Naive thymus-derived CD4-positive, alpha-beta T cell (primary cell): ENCODE results near the gene TRPC4. TPM values are rescaled to one million over a fixed set of nuclear protein-coding genes. Genes with fewer than 3 reads are reported as not detected.

Experiments
- ATAC-seq: fragments of 150-1000 bp; cut with Tn5 transposase; 2 replicates; pipeline ENCODE4 v1.10.0; 2021; ENCODE audit warnings: mild to moderate bottlenecking, moderate library complexity
- CTCF ChIA-PET: fragments of 350-600 bp; sonication (Branson Sonifier 250); formaldehyde crosslinking; loops from one replicate; lab custom pipeline; 2021; ENCODE audit warnings: antibody characterized with exemption; lab: Charles Lee
- POLR2A ChIA-PET: fragments of 350-600 bp; sonication (Branson Sonifier 250); formaldehyde crosslinking; loops from one replicate; lab custom pipeline; 2021; ENCODE audit warnings: antibody characterized with exemption, inconsistent platforms; lab: Charles Lee
- DNase-seq, 9 donors: peaks; one replicate each; pipeline versions ENCODE4 v3.0.0 to v3.0.0-alpha.2; 2020 to 2022; ENCODE audit warnings: mixed read lengths in 1 of 9
- H3K27ac ChIP-seq: one replicate; pipeline ENCODE4 v1.7.0; 2013; ENCODE audit warnings: mild to moderate bottlenecking, low read depth, low read length, moderate library complexity
- H3K27me3 ChIP-seq, 2 donors: one replicate each; pipeline ENCODE4 v1.7.0; 2013; ENCODE audit warnings: low read length in 2 of 2, mild to moderate bottlenecking in 2 of 2, moderate library complexity in 2 of 2; ENCODE audit not compliant: control insufficient read depth in 2 of 2, insufficient read depth in 2 of 2
- H3K36me3 ChIP-seq, 3 experiments: 1 replicate in 2 of 3; 2 replicates in 1 of 3; pipeline ENCODE4 v1.7.0; 2013; ENCODE audit warnings: low read length in 3 of 3, mild to moderate bottlenecking in 3 of 3, moderate library complexity in 1 of 3; ENCODE audit not compliant: insufficient read depth in 3 of 3, control insufficient read depth in 2 of 3
- H3K4me1 ChIP-seq, 2 donors: one replicate each; pipeline ENCODE4 v1.7.0; 2013; ENCODE audit warnings: low read length in 2 of 2, mild to moderate bottlenecking in 2 of 2, moderate library complexity in 1 of 2; ENCODE audit not compliant: control insufficient read depth in 2 of 2, insufficient read depth in 2 of 2
- H3K4me3 ChIP-seq: 2 replicates; pipeline ENCODE4 v1.7.0; 2013; ENCODE audit warnings: mild to moderate bottlenecking, low read length
- H3K9me3 ChIP-seq, 3 experiments: 1 replicate in 2 of 3; 2 replicates in 1 of 3; pipeline ENCODE4 v1.7.0; 2013; ENCODE audit warnings: low read length in 3 of 3; ENCODE audit not compliant: control insufficient read depth in 2 of 3
- H3K27ac Mint-ChIP-seq, 9 donors: one replicate each; pipeline ENCODE4 v1.8.0; 2020 to 2022; ENCODE audit warnings: mixed read lengths in 9 of 9, mild to moderate bottlenecking in 8 of 9, moderate library complexity in 5 of 9, inconsistent platforms in 2 of 9
- H3K27me3 Mint-ChIP-seq, 5 donors: one replicate each; pipeline ENCODE4 v1.8.0; 2021 to 2022; ENCODE audit warnings: mixed read lengths in 5 of 5, mild to moderate bottlenecking in 1 of 5
- H3K36me3 Mint-ChIP-seq, 5 donors: one replicate each; pipeline ENCODE4 v1.8.0; 2020 to 2022; ENCODE audit warnings: mixed read lengths in 5 of 5, mild to moderate bottlenecking in 3 of 5, inconsistent platforms in 1 of 5
- H3K4me1 Mint-ChIP-seq, 7 donors: one replicate each; pipeline ENCODE4 v1.8.0; 2020 to 2022; ENCODE audit warnings: mixed read lengths in 7 of 7, mild to moderate bottlenecking in 3 of 7, inconsistent platforms in 1 of 7
- H3K4me3 Mint-ChIP-seq, 10 donors: one replicate each; pipeline ENCODE4 v1.8.0; 2020 to 2022; ENCODE audit warnings: mild to moderate bottlenecking in 10 of 10, mixed read lengths in 10 of 10, moderate library complexity in 6 of 10, inconsistent platforms in 2 of 10
- H3K9me3 Mint-ChIP-seq, 11 donors: one replicate each; pipeline ENCODE4 v1.8.0; 2020 to 2022; ENCODE audit warnings: mixed read lengths in 11 of 11, mild to moderate bottlenecking in 4 of 11, inconsistent platforms in 1 of 11, moderate library complexity in 1 of 11
- intact Hi-C, 2 donors: fragments of 100-400 bp; cut with micrococcal nuclease; formaldehyde crosslinking; loops; one replicate each; pipeline ENCODE4 v1.15.1; 2023
- polyA plus RNA-seq, 2 donors: library from polyadenylated mRNA; unstranded; fragments of 300-500 nt; fragmentation: Illumina TruSeq; gene quantifications; one replicate each; pipeline ENCODE4 v1.2.3, GENCODE V29; 2021
- total RNA-seq, 6 experiments: library from RNA in 5 of 6; stranded (reverse) in 5 of 6; gene quantifications; 1 replicate in 5 of 6; 2 replicates in 1 of 6; pipeline ENCODE4 v1.2.3 and lab custom pipeline; 2021 to 2026

TRPC4 gene
- total and polyA plus RNA-seq, 7 experiments from 2014 or later, result not detected

DNA sequence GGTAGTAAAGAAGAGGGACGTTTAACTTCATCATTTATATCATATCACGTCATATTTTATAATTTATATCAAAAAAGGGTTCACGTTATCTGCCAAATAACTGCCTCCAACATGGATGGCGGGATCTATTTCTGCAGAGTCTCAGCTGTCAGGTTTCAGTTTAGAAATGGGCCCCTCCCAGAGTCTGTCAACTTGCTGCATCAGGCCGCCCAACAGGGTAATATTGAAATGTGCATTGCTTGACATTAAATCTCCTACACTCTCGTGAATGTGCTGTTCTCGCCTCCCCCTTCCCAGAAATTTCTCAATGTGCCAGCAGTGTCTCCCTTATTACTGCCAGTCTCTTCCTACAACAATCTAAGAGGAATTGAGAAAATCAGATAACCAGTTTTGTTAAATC lies 96.9 kb downstream of the TRPC4 start:
- ChIA-PET CTCF (no interaction called here), POLR2A (no interaction called here)
- no peak overlapping the region for H3K4me3 ChIP-seq
- Mint-ChIP-seq H3K27ac (no peak overlapping the region), H3K27me3 (no peaks in the 10 kb centered on the region), H3K36me3 (no peaks in the 10 kb centered on the region), H3K9me3 (peaks cover 0 to 10% (median 0%) of the 10 kb centered on the region in 11 donors), H3K4me3 (no peak overlapping the region), H3K4me1 (no peaks in the 10 kb centered on the region)
- H3K27me3 ChIP-seq, result no peaks in the 10 kb centered on the region
- no peak for DNase-seq
- no peaks in the 10 kb centered on the region for H3K9me3 ChIP-seq
- intact Hi-C loops, result no loop called here
- ATAC-seq, result no peak
- no peak overlapping the region for H3K27ac ChIP-seq
- no peaks in the 10 kb centered on the region for H3K4me1 ChIP-seq
- H3K36me3 ChIP-seq, result no peaks in the 10 kb centered on the region

DNA sequence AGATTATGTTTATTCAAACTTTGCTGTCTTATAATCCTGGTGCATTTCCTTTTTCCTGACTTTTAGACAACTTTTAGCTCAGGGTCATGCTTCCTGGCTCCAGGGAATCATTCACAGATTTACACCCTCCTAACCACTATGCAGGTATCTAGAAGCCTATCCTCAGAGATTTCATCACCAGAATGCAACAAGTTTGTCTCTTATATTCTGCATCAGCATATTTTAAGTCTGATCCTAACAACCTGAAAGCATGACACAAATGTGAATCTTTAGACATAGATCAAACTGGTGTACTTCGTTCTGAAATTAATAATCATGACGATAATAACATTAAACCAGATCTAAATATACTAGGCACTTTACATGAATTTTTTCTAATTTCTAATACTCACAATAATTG lies 100.0 kb downstream of the TRPC4 start:
- no peak overlapping the region for H3K27ac Mint-ChIP-seq
- POLR2A ChIA-PET, result no interaction called here

DNA sequence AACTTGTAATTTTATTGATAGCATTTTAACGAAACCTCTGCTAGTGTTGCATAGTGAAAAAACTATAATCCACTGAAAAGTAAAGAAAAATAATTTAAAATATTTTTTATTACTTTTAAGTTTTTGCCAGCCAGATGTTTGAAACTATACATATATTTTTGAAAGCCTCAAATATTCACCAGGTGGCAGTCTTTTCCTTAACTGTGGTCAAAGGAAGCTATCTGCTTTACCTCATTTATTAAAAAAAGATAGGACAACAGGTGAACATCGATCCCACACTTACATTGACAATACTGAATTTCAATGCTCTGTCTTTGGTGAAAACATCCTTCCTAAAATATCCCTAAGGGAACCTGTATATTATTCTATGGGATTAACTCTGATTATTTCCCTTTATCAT lies 100.5 kb downstream of the TRPC4 start:
- no peaks in the 10 kb centered on the region for H3K27me3 ChIP-seq
- ChIA-PET POLR2A (no interaction called here), CTCF (no interaction called here)
- H3K36me3 ChIP-seq, result no peaks in the 10 kb centered on the region
- DNase-seq (no peak), ATAC-seq (no peak)
- no peak overlapping the region for H3K4me3 Mint-ChIP-seq
- H3K4me1 ChIP-seq, result no peaks in the 10 kb centered on the region
- no peak overlapping the region for H3K4me3 ChIP-seq
- H3K9me3 ChIP-seq, result no peaks in the 10 kb centered on the region
- no peaks in the 10 kb centered on the region for H3K27me3 Mint-ChIP-seq
- no peak overlapping the region for H3K27ac Mint-ChIP-seq
- H3K4me1 Mint-ChIP-seq, result no peaks in the 10 kb centered on the region
- H3K36me3 Mint-ChIP-seq, result no peaks in the 10 kb centered on the region
- intact Hi-C loops, result no loop called here
- H3K9me3 Mint-ChIP-seq, result peaks cover 0 to 6% (median 0%) of the 10 kb centered on the region in 11 donors
- H3K27ac ChIP-seq, result no peak overlapping the region

More for the DNA sequence above, 100.0 kb downstream of the TRPC4 start:
- Mint-ChIP-seq H3K4me1 (no peaks in the 10 kb centered on the region), H3K4me3 (no peak overlapping the region), H3K9me3 (peaks cover 0 to 6% (median 0%) of the 10 kb centered on the region in 11 donors), H3K36me3 (no peaks in the 10 kb centered on the region), H3K27me3 (no peaks in the 10 kb centered on the region)
- Histone ChIP-seq H3K36me3 (no peaks in the 10 kb centered on the region), H3K27ac (no peak overlapping the region), H3K27me3 (no peaks in the 10 kb centered on the region), H3K4me3 (no peak overlapping the region), H3K4me1 (no peaks in the 10 kb centered on the region), H3K9me3 (no peaks in the 10 kb centered on the region)
- CTCF ChIA-PET, result no interaction called here
- DNase-seq, result no peak
- intact Hi-C loops, result no loop called here
- ATAC-seq, result no peak

DNA sequence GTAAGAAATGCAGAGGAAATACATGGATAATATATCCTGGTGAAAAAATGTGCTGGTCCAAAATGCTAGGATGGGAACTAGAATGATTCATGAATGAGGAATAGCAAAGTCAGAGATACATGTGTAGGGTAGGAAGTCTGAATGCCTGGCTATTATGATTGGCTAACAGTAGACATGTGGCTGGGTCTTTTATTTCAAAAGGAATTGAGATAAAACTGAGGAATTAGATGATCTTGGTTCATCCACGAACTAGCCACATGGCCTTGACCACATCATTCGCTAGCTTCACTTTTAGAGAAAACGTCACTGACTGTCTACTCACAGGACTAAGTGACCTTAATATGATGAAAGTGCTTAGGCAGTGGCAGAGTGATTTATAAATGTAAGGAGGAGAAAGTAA lies 103.1 kb downstream of the TRPC4 start:
- Histone ChIP-seq H3K36me3 (no peaks in the 10 kb centered on the region), H3K4me3 (no peak overlapping the region), H3K27me3 (no peaks in the 10 kb centered on the region), H3K4me1 (no peaks in the 10 kb centered on the region), H3K27ac (no peak overlapping the region), H3K9me3 (no peaks in the 10 kb centered on the region)
- ChIA-PET POLR2A (no interaction called here), CTCF (no interaction called here)
- H3K4me3 Mint-ChIP-seq, result no peak overlapping the region
- peaks cover 0 to 8% (median 0%) of the 10 kb centered on the region in 11 donors for H3K9me3 Mint-ChIP-seq
- H3K27me3 Mint-ChIP-seq, result no peaks in the 10 kb centered on the region
- DNase-seq (no peak), ATAC-seq (no peak)
- intact Hi-C loops, result no loop called here
- H3K27ac Mint-ChIP-seq, result no peak overlapping the region
- H3K4me1 Mint-ChIP-seq, result no peaks in the 10 kb centered on the region
- no peaks in the 10 kb centered on the region for H3K36me3 Mint-ChIP-seq

DNA sequence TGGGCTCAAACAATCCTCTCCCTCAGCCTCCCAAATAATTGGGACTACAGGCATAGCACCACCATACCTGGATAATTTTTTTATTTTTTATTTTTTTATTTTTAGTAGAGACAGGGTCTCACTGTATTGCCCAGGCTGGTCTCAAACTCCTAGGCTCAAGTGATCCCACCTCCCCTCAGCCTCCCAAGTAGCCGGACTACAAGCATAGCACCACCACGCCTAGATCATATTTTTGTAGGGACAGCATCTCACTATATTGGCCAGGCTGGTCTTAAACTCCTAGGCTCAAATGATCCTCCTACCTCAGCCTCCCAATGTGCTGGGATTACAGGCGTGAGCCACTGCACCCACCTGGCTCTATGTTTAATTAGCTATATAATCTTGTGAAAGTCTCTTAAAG lies 114.2 kb downstream of the TRPC4 start:
- no peaks in the 10 kb centered on the region for H3K36me3 ChIP-seq
- ChIA-PET POLR2A (no interaction called here), CTCF (no interaction called here)
- Mint-ChIP-seq H3K4me3 (no peak overlapping the region), H3K27me3 (no peaks in the 10 kb centered on the region), H3K9me3 (peaks cover 0 to 4% (median 0%) of the 10 kb centered on the region in 11 donors), H3K27ac (no peak overlapping the region), H3K36me3 (no peaks in the 10 kb centered on the region), H3K4me1 (no peaks in the 10 kb centered on the region)
- no peak overlapping the region for H3K27ac ChIP-seq
- ATAC-seq, result no peak
- no peaks in the 10 kb centered on the region for H3K9me3 ChIP-seq
- H3K27me3 ChIP-seq, result peaks cover 0 to 3% of the 10 kb centered on the region in 2 donors
- no peak for DNase-seq
- intact Hi-C loops, result no loop called here
- H3K4me3 ChIP-seq, result no peak overlapping the region
- H3K4me1 ChIP-seq, result no peaks in the 10 kb centered on the region

DNA sequence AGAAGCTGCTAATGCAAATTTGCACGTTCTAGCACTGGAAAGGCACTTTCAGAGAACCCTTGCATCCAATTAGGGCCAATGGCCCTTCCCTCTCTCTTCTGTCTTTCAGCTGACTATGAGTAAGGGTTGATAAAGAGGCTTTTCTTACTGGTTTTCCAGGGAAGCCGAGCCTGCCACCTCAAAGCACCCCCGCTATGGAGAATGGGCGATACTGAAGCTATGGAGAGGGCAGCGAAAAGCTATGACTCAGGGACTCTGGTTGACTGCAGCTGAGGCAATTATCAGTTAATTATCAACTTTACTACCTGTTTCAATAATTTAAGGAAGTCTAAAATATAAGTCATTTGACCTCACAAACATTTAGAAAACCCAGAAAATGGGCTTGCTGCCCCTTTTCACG lies 115.8 kb downstream of the TRPC4 start:
- no peak overlapping the region for H3K4me3 Mint-ChIP-seq
- ATAC-seq (no peak), DNase-seq (no peak)
- Histone ChIP-seq H3K36me3 (no peaks in the 10 kb centered on the region), H3K4me3 (no peak overlapping the region), H3K9me3 (no peaks in the 10 kb centered on the region), H3K27ac (no peak overlapping the region), H3K27me3 (peaks cover 0 to 3% of the 10 kb centered on the region in 2 donors), H3K4me1 (no peaks in the 10 kb centered on the region)
- POLR2A ChIA-PET, result no interaction called here
- no peaks in the 10 kb centered on the region for H3K27me3 Mint-ChIP-seq
- peaks cover 0 to 6% (median 0%) of the 10 kb centered on the region in 11 donors for H3K9me3 Mint-ChIP-seq
- CTCF ChIA-PET, result no interaction called here
- no peak overlapping the region for H3K27ac Mint-ChIP-seq
- H3K4me1 Mint-ChIP-seq, result no peaks in the 10 kb centered on the region
- intact Hi-C loops, result no loop called here
- H3K36me3 Mint-ChIP-seq, result no peaks in the 10 kb centered on the region

DNA sequence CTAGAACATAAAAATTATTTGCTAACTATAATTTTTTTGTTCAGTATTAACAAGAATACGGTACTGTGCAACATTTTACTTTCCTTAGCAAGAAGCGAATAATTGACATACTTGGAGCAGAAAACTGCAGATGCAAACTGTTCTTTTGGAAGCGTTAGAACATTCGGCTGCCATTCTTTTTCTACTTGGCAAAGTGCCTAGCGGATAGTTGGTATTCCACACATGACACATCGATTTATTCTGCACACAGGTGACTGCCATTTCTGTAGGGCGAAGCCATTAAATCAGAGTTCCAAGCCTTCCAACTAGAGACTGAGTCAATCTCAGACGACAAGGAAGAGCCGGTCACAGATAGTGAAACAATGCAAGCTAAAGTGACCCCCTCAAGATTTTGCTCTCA lies 117.4 kb downstream of the TRPC4 start:
- H3K27me3 Mint-ChIP-seq, result no peaks in the 10 kb centered on the region
- ChIA-PET POLR2A (no interaction called here), CTCF (no interaction called here)
- no peak for ATAC-seq
- H3K36me3 Mint-ChIP-seq, result no peaks in the 10 kb centered on the region
- no peak overlapping the region for H3K27ac Mint-ChIP-seq
- H3K27ac ChIP-seq, result no peak overlapping the region
- H3K4me3 ChIP-seq, result no peak overlapping the region
- no peak for DNase-seq
- H3K9me3 ChIP-seq, result no peaks in the 10 kb centered on the region
- no peaks in the 10 kb centered on the region for H3K27me3 ChIP-seq
- intact Hi-C loops, result no loop called here
- H3K9me3 Mint-ChIP-seq, result peaks cover 0 to 6% (median 0%) of the 10 kb centered on the region in 11 donors
- no peak overlapping the region for H3K4me3 Mint-ChIP-seq
- no peaks in the 10 kb centered on the region for H3K36me3 ChIP-seq
- no peaks in the 10 kb centered on the region for H3K4me1 ChIP-seq
- H3K4me1 Mint-ChIP-seq, result no peaks in the 10 kb centered on the region
